T follicular helper cell (primary cell): Measurements from ENCODE around the gene MAEA.
"Not testable (repeated sequence)": the region's sequence is repeated elsewhere in the genome, so short reads cannot be mapped to it uniquely, and the experiment has no call there.

Source experiments
- DNase-seq: peaks from one replicate; pipeline ENCODE4 v3.0.0-alpha.2; 2020; ENCODE audit warnings: low read depth

MAEA gene

GRCh38 chr4:1321946-1322650 lies 32.4 kb downstream of the MAEA start:
- no peak for DNase-seq

- DNase-seq: no peak
Measured at GRCh38 chr4:1323280-1323634, 33.6 kb downstream of the MAEA start.

DNA sequence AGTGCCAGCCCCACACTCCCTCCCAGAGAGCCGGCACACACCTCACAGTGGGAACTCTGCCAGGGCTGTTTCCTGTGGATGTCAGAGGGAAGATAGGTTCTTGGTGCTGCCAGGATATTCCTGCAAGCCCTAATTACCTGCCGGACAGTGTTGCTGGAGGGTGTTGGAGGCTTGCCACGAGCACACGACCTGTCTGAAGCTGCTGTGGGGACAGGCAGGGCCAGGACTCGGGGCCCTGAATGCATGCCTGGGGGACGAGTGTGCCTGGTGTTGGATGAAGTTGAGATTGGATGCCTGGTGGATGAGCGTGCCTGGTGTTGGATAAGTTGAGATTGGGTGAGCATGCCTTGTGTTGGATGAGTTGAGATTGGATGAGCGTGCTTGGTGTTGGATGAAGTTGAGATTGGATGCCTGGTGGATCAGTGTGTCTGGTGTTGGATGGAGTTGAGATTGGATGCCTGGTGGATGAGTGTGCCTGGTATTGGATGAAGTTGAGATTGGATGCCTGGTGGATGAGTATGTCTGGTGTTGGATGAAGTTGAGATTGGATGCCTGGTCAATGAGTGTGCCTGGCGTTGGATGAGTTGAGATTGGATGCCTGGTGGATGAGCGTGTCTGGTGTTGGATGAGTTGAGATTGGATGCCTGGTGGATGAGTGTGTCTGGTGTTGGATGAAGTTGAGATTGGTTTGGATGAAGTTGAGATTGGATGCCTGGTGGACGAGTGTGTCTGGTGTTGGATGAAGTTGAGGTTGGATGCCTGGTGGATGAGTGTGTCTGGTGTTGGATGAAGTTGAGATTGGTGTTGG lies 34.1 kb downstream of the MAEA start:
- DNase-seq: no peak

DNA sequence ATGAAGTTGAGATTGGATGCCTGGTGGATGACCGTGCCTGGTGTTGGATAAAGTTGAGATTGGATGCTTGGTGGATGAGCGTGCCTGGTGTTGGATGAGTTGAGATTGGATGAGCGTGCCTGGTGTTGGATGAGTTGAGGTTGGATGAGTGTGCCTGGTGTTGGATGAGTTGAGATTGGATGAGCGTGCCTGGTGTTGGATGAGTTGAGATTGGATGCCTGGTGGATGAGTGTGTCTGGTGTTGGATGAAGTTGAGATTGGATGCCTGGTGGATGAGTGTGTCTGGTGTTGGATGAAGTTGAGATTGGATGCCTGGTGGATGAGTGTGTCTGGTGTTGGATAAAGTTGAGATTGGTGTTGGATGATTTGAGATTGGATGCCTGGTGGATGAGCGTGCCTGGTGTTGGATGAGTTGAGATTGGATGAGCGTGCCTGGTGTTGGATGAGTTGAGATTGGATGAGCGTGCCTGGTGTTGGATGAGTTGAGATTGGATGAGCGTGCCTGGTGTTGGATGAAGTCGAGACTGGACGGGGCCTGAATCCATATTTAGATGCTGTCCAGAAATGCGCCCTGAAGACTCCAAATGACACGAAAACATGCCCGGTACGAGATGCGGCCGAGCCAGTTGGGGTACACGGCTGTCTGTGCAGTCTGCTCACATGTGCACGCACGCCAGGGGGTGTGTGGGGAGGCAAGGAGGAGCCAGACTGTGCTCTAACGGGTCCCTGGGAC lies 34.9 kb downstream of the MAEA start:
- not testable (repeated sequence) for DNase-seq

DNA sequence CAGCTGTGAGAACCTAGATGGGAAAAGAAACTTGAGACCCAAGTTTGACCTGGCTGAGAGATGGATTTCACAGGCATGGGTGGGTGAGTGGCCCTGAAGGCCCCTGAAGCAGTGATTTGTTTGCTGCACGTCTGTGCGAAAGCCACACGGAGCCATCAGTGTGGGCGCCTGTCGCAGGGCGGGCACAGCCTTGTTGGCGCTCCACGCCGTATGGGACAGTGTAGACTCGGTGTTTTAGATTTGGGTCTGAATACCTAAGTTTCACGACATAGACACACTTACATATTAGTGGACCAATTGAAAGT lies 35.4 kb downstream of the MAEA start:
- no peak for DNase-seq

- no peak for DNase-seq
Measured at GRCh38 chr4:1325681-1326635, 36.3 kb downstream of the MAEA start.

GRCh38 chr4:1326751-1327525 lies 37.2 kb downstream of the MAEA start:
- DNase-seq: no peak

GRCh38 chr4:1327526-1328266 lies 38.0 kb downstream of the MAEA start:
- DNase-seq: no peak

GRCh38 chr4:1328267-1329155 lies 38.8 kb downstream of the MAEA start:
- DNase-seq: no peak

DNA sequence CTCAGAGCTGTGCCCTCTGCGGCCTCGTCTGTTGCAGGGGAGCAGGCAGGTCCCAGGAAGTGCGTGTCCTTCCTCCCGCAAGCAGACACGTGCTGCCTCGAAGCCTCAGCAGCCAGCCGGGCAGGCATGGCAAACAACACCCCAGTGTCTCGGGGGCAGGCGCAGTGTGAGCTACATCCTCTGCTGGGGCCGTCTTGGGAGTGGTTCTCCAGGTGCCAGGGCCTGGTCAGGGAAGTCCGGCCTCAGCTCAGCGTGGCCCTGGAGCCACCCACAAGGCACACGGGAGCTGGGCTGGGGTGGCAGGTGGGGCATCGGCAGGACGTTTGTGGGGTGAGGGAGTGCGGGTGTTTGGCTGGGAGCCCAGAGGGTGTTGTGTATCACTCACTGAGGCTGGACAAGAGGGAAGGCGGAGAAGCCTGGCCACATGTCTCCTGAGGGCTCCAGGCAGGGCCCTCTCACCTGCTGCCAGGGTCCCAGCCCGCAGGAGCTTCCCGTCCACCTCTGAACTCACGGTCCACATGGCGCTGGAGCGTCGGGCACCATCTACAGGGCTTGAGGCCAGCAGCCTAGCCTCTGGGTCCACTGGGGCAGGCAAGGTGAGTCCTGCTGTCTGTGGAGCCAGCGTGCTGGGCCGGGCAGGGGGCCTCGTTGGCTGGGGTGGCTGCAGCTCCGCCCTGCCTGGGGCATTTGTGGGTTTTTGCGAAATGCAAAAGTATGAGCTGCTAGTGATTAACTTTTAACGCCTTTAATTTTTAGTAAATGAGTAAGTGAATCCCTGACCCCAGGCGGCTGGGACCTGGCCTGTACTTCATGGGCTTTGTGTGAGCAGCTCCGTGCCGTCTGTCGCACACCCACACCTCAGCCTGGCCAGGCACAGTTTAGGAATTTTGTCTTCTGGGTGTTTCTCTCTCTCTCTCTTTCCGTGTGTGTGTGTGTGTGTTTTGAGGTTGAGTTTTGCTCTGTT lies 40.0 kb downstream of the MAEA start:
- DNase-seq: peak; percentile 40

DNA sequence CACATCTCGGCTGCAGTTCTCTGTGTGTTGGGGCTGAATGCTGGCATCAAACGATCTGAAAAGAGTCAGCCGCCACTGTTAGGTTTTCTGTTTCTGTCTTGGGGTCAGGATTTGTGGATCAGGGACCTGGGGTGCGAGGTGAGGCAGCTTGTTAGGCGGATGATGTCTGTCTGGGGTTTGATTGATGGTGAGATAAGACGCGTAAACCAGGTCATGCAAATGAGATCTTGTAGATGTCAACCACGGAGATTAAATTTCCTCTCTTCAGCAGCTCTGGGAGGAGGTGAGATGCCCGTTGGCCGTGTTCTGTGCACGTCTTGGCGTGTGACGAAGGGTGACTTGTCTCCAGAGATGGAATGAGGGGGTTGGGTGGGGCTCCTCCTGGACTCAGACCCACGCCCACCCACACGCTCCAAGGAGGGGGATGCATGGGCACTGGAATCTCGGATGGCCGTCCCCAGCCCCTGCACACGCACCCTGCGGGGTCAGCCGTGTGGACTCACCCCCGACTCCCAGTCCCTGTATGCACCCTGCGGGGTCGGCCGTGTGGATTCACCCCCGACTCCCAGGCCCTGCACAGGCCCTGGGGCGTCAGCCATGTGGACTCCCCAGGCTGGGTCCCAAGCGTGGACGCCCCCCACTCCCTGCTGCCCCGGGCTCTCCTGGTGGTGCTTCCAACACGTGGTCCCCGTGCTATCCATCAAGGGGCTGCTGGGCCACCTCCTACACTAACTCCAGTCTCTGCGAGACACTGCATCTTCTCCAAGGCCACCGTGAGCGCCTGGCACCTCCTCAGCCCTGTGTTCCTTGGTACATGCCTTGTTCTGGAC lies 41.3 kb downstream of the MAEA start:
- DNase-seq: peak; percentile 52

- no peak for DNase-seq
Measured at GRCh38 chr4:1331591-1332353, 42.1 kb downstream of the MAEA start.

GRCh38 chr4:1332686-1333085 lies 43.0 kb downstream of the MAEA start:
- DNase-seq: no peak

DNA sequence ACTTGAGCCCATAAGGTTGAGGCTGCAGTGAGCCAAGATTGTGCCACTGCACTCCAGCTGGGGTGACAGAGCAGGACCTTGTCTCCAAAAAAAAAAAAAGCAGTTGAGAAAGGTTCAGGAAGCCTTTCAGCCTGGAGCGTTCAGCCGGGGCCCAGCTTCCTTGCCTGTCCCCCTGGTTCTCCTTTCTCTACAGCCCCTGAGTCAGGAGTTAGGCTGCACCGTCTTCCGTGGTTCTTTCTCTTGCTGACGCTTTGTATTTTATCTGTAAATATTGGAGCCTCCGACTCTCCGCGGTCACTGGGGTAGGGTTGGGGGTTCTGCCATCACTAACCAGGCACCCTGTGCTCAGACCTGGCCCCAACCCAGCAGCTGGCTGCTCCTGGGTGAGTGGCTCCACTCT lies 43.6 kb downstream of the MAEA start:
- DNase-seq: no peak

- DNase-seq: not testable (repeated sequence)
Measured at GRCh38 chr4:1333851-1334578, 44.3 kb downstream of the MAEA start.

DNA sequence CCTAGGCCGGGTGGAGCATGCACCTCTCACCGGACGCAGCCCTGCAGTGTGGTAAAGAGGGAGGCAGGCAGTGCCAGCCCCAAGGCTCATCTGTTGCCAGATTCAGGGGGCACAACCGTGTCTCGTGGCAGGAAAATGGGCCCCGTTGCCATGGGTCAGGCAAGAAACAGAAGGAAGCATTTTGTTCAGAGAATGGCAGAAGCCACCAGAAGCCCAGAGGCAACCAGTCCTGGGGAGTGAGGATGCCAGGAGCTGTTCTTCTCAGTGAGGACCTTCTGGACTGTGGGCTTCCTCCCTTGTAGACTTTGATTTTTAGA lies 44.8 kb downstream of the MAEA start:
- DNase-seq: no peak
